K562 (cell line): ENCODE measurements around the gene PKDREJ. TPM values are rescaled to one million over a fixed set of nuclear protein-coding genes. Genes with fewer than 3 reads are reported as not detected.

Experiments used
- DACH1 ChIP-seq: fragments of 450-650 bp; IDR thresholded peaks from 2 replicates; pipeline ENCODE4 v1.6.1; 2018; ENCODE audit not compliant: partially characterized antibody
- FOSL1 ChIP-seq: fragments of 200-800 bp; sonication (Bioruptor generic); conservative IDR thresholded peaks from 2 replicates; pipeline ENCODE4 v1.6.1; 2016; ENCODE audit warnings: missing genetic modification characterization, missing compliant biosample characterization
- ZNF318 ChIP-seq, 2 experiments: fragments of 450-650 bp; IDR thresholded peaks; 2 replicates each; pipeline ENCODE4 v1.6.1; 2016; ENCODE audit warnings: mild to moderate bottlenecking in 2 of 2, borderline replicate concordance in 1 of 2, low read depth in 1 of 2, moderate library complexity in 1 of 2
- polyA plus RNA-seq, 8 experiments: library from polyadenylated mRNA; depleted of rRNA in 4 of 8; stranded (reverse) in 5 of 8; unstranded in 3 of 8; fragments of >200 nt; fragmentation: Nextera tagmentation in 2 of 8; fragmentation: Illumina TruSeq in 1 of 8; extraction: Ambion mirVana in 2 of 8; extraction: Trizol in 1 of 8; gene quantifications; 2 replicates each; pipeline versions ENCODE4 v1.2.1 to v1.2.3, GENCODE V29; 2011 to 2014; ENCODE audit warnings: inconsistent platforms in 1 of 8, missing spikeins in 1 of 8
- total RNA-seq, 7 experiments: library from RNA; depleted of rRNA in 6 of 7; stranded (reverse); fragments of >200 nt in 6 of 7; fragmentation: Illumina TruSeq in 2 of 7; extraction: Trizol in 2 of 7; gene quantifications; 2 replicates each; pipeline versions ENCODE4 v1.2.1 to v1.2.3, GENCODE V29; 2011 to 2021; ENCODE audit warnings: low replicate concordance in 1 of 7

The PKDREJ gene
- total and polyA plus RNA-seq, 9 of the 15 experiments (the other 6 are each of a cell fraction or from before 2014, with no cell fraction given) = 0.03 TPM; not detected in 8

DNA sequence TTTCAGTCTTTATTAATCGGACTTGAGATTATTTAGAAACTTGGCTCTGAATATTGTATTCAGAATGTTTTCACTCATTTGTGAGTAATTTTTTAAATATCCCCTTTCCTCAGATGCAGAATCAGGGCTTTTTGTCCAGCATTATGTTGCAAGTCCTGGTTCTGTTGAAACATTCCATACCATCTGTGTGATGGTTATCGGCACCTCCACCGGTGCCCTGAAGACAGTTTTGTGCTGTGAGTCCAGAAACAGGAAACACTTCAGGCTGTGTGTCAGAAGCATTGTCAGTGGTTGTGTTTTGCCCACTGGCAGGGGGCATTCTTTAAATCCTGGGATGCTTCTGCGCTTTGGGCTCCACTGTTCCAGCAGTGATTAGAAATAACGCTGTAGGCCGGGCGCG is 33.4 kb downstream of the PKDREJ start (continued):
- TF ChIP-seq ZNF318 (IDR thresholded peaks at IDR 0.05; ENCODE audit: borderline replicate concordance in 1 of 2, low read depth in 1 of 2) (no peak), DACH1 (no peak), FOSL1 (tag) (no peak)
